ENCODE measurements around the gene CYP2W1. TPM values are rescaled to one million over a fixed set of nuclear protein-coding genes. Genes with fewer than 3 reads are reported as not detected.
"Not testable (repeated sequence)": the region's sequence is repeated elsewhere in the genome, so short reads cannot be mapped to it uniquely, and the experiment has no call there.

The CYP2W1 gene
- total and polyA plus RNA-seq, 10 of the 15 experiments (the other 5 are each of a cell fraction or from before 2014, with no cell fraction given) = not detected

DNA sequence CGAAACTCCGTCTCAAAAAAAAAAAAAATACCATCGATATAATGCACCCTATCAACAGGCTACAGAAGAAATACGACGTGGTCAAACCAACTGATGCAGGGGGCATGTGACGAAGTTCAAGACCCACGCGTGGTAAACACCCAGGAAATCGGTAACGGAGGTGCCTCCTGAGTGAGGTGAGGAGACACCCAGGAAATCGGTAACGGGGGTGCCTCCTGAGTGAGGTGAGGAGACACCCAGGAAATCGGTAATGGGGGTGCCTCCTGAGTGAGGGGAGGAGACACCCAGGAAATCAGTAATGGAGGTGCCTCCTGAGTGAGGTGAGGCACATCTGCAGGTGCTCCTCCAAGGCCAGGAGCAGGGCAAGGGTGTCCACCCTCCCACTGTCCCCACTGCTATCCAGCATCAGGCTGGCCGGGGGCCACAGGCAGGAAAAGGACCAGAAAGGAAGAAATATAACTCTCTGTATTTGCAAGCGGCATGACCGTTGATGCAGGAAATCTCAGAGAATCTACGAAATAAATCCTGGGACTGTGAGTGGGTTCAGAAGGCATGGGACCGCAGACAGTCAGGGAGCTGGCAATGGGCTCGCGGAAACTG is 50.7 kb downstream of the CYP2W1 start (continued):
- TF ChIP-seq, protein P1, sequence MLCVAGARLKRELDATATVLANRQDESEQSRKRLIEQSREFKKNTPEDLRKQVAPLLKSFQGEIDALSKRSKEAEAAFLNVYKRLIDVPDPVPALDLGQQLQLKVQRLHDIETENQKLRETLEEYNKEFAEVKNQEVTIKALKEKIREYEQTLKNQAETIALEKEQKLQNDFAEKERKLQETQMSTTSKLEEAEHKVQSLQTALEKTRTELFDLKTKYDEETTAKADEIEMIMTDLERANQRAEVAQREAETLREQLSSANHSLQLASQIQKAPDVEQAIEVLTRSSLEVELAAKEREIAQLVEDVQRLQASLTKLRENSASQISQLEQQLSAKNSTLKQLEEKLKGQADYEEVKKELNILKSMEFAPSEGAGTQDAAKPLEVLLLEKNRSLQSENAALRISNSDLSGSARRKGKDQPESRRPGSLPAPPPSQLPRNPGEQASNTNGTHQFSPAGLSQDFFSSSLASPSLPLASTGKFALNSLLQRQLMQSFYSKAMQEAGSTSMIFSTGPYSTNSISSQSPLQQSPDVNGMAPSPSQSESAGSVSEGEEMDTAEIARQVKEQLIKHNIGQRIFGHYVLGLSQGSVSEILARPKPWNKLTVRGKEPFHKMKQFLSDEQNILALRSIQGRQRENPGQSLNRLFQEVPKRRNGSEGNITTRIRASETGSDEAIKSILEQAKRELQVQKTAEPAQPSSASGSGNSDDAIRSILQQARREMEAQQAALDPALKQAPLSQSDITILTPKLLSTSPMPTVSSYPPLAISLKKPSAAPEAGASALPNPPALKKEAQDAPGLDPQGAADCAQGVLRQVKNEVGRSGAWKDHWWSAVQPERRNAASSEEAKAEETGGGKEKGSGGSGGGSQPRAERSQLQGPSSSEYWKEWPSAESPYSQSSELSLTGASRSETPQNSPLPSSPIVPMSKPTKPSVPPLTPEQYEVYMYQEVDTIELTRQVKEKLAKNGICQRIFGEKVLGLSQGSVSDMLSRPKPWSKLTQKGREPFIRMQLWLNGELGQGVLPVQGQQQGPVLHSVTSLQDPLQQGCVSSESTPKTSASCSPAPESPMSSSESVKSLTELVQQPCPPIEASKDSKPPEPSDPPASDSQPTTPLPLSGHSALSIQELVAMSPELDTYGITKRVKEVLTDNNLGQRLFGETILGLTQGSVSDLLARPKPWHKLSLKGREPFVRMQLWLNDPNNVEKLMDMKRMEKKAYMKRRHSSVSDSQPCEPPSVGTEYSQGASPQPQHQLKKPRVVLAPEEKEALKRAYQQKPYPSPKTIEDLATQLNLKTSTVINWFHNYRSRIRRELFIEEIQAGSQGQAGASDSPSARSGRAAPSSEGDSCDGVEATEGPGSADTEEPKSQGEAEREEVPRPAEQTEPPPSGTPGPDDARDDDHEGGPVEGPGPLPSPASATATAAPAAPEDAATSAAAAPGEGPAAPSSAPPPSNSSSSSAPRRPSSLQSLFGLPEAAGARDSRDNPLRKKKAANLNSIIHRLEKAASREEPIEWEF (IDR thresholded peaks at IDR 0.05; ENCODE audit: insufficient replicate concordance, low read depth, low read length) = no peak

DNA sequence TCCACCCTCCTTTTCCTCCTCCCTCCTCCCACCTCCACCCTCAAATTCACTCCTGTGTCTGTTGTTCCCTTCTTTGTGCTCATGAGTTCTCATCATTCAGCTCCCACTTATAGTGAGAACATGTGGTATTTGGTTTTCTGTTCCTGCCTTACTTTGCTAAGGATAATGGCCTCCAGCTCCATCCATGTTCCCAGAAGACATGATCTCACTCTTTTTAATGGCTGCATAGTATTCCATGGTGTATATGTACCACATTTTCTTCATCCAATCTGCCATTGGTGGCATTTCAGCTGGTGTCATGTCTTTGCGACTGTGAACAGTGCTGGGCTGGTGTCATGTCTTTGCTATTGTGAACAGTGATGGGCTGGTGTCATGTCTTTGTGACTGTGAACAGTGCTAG is 51.8 kb downstream of the CYP2W1 start:
- in situ Hi-C loops (cut with MboI); H3K4me3 ChIP-seq; H3K27me3 ChIP-seq (replicated peaks in 1 of 2; ENCODE audit: control insufficient read depth in 2 of 2, insufficient read depth in 2 of 2, low read length in 1 of 2); H3K9me3 ChIP-seq (replicated peaks; ENCODE audit: control insufficient read depth, insufficient read depth, low read length); DNase-seq (ENCODE audit: low read depth, low spot score); intact Hi-C loops (cut with micrococcal nuclease; ENCODE audit: unreplicated experiment); H3K9ac ChIP-seq (ENCODE audit: control insufficient read depth, insufficient read depth, low read length); H4K20me1 ChIP-seq (ENCODE audit: control insufficient read depth, insufficient read depth); FAIRE-seq; H2AFZ ChIP-seq (ENCODE audit: control insufficient read depth, low read depth, low read length); RAD21 ChIA-PET (ENCODE audit: unreplicated experiment); H3K27ac ChIP-seq (ENCODE audit: control insufficient read depth, insufficient read depth); ATAC-seq; H3K79me2 ChIP-seq (ENCODE audit: control insufficient read depth, insufficient read depth, low read length); H3K4me2 ChIP-seq (ENCODE audit: control insufficient read depth, insufficient read depth); H3K36me3 ChIP-seq (ENCODE audit: control insufficient read depth in 2 of 2, insufficient read depth in 2 of 2, low read length in 1 of 2); H3K4me1 ChIP-seq (ENCODE audit: control insufficient read depth, insufficient read depth, low read length); CTCF ChIA-PET; BruUV-seq (replicated peaks): not testable (repeated sequence)
- ChIA-PET POLR2A (interaction anchor here (0.6 kb wide), 1 partner anchor 9 kb away, joined by 3 read pairs; no protein-coding TSS in a partner anchor), SMC1A (ENCODE audit: uncharacterized antibody, unreplicated experiment) (interaction anchor here (0.6 kb wide), 1 partner anchor 21 kb away, joined by 3 read pairs; no protein-coding TSS in a partner anchor)
- WGBS (ENCODE audit: insufficient coverage, insufficient replicate concordance, low lambda C conversion rate, missing lambda C conversion rate) = 95% methylated on average over 1 of the region's 1 CpG

DNA sequence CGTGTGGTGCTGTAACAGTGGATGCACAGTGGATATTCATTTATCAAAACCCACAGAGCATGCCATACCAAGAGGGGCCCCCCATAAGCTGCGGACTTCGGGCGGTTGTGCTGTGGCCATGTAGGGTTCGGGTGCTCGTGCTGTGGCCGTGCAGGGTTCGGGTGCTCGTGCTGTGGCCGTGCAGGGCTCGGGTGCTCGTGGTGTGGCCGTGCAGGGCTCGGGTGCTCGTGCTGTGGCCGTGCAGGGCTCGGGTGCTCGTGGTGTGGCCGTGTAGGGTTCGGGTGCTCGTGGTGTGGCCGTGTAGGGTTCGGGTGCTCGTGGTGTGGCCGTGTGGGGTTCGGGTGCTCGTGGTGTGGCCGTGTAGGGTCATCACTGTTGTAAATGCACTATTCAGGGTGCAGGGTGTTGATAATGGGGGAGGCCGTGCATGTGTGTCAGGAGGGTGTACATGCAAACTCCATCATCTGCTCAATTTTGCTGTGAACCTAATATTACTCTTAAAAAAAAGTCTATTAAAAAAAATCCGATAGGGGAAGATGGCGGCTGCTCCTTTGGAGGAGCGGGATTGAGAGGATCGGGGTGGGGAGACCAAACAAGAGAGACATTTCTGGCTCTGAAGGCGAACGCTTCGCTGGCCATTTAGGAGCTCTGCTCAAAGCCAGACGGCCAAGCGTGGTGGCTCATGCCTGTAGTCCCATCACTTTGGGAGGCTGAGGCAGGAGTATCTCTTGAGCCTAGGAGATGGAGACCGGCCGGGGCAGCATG is 53.4 kb downstream of the CYP2W1 start:
- H4K20me1 ChIP-seq (ENCODE audit: control insufficient read depth, insufficient read depth); H3K4me3 ChIP-seq; H3K9me3 ChIP-seq (replicated peaks; ENCODE audit: control insufficient read depth, insufficient read depth, low read length); ATAC-seq; intact Hi-C loops (cut with micrococcal nuclease; ENCODE audit: unreplicated experiment); H3K79me2 ChIP-seq (ENCODE audit: control insufficient read depth, insufficient read depth, low read length); H3K4me2 ChIP-seq (ENCODE audit: control insufficient read depth, insufficient read depth); DNase-seq (ENCODE audit: low read depth, low spot score); H2AFZ ChIP-seq (ENCODE audit: control insufficient read depth, low read depth, low read length); H3K27ac ChIP-seq (ENCODE audit: control insufficient read depth, insufficient read depth); H3K9ac ChIP-seq (ENCODE audit: control insufficient read depth, insufficient read depth, low read length); SMC1A ChIA-PET (ENCODE audit: uncharacterized antibody, unreplicated experiment); RAD21 ChIA-PET (ENCODE audit: unreplicated experiment); H3K36me3 ChIP-seq (ENCODE audit: control insufficient read depth in 2 of 2, insufficient read depth in 2 of 2, low read length in 1 of 2); in situ Hi-C loops (cut with MboI); CTCF ChIA-PET; H3K27me3 ChIP-seq (replicated peaks in 1 of 2; ENCODE audit: control insufficient read depth in 2 of 2, insufficient read depth in 2 of 2, low read length in 1 of 2); H3K4me1 ChIP-seq (ENCODE audit: control insufficient read depth, insufficient read depth, low read length); POLR2A ChIA-PET; BruUV-seq (replicated peaks): not testable (repeated sequence)
- peak; percentile 35 for FAIRE-seq
- 90% methylated on average over 37 of the region's 40 CpGs for WGBS (ENCODE audit: insufficient coverage, insufficient replicate concordance, low lambda C conversion rate, missing lambda C conversion rate)
